Measurements from ENCODE around the gene LNX2. TPM values are rescaled to one million over a fixed set of nuclear protein-coding genes. Genes with fewer than 3 reads are reported as not detected.

The LNX2 gene
- total and polyA plus RNA-seq, 7 experiments from 2014 or later: 3.2 to 10.7 (median 4.5) TPM

GRCh38 chr13:27535546-27535945, 84.8 kb downstream of the LNX2 start:
- ChIA-PET POLR2A (no interaction called here), CTCF (no interaction called here)
- Mint-ChIP-seq H3K27me3 (peaks cover 0 to 15% (median 5%) of the 10 kb centered on the region in 5 donors), H3K27ac (no peak overlapping the region), H3K4me1 (peaks cover 0 to 12% (median 10%) of the 10 kb centered on the region in 7 donors), H3K36me3 (no peaks in the 10 kb centered on the region), H3K4me3 (no peak overlapping the region), H3K9me3 (no peaks in the 10 kb centered on the region)
- no peak overlapping the region for H3K4me3 ChIP-seq (ENCODE audit: low read length)
- no peaks in the 10 kb centered on the region for H3K27me3 ChIP-seq (ENCODE audit: control insufficient read depth in 2 of 2, insufficient read depth in 2 of 2, low read length in 2 of 2)
- no peaks in the 10 kb centered on the region for H3K9me3 ChIP-seq (ENCODE audit: control insufficient read depth in 2 of 3, low read length in 3 of 3)
- no peak overlapping the region for H3K27ac ChIP-seq (ENCODE audit: low read depth, low read length)
- intact Hi-C loops (cut with micrococcal nuclease): no loop called here
- ATAC-seq (no peak), DNase-seq (no peak)
- peaks cover 0 to 9% of the 10 kb centered on the region in 2 donors for H3K4me1 ChIP-seq (ENCODE audit: control insufficient read depth in 2 of 2, insufficient read depth in 2 of 2, low read length in 2 of 2)
- H3K36me3 ChIP-seq (ENCODE audit: control insufficient read depth in 2 of 3, insufficient read depth in 3 of 3, low read length in 3 of 3): no peaks in the 10 kb centered on the region

- POLR2A ChIA-PET: interaction anchor here (0.6 kb wide), 1 partner anchor 112 kb away, joined by 3 read pairs; no protein-coding TSS in a partner anchor
- Histone ChIP-seq H3K27ac (ENCODE audit: low read depth, low read length) (no peak overlapping the region), H3K4me3 (ENCODE audit: low read length) (no peak overlapping the region), H3K9me3 (ENCODE audit: control insufficient read depth in 2 of 3, low read length in 3 of 3) (no peaks in the 10 kb centered on the region), H3K4me1 (ENCODE audit: control insufficient read depth in 2 of 2, insufficient read depth in 2 of 2, low read length in 2 of 2) (peaks cover 0 to 9% of the 10 kb centered on the region in 2 donors), H3K36me3 (ENCODE audit: control insufficient read depth in 2 of 3, insufficient read depth in 3 of 3, low read length in 3 of 3) (no peaks in the 10 kb centered on the region), H3K27me3 (ENCODE audit: control insufficient read depth in 2 of 2, insufficient read depth in 2 of 2, low read length in 2 of 2) (no peaks in the 10 kb centered on the region)
- no peak for ATAC-seq
- Mint-ChIP-seq H3K4me3 (no peak overlapping the region), H3K36me3 (no peaks in the 10 kb centered on the region), H3K27me3 (peaks cover 0 to 17% (median 5%) of the 10 kb centered on the region in 5 donors), H3K4me1 (peaks cover 0 to 12% (median 10%) of the 10 kb centered on the region in 7 donors), H3K27ac (no peak overlapping the region), H3K9me3 (no peaks in the 10 kb centered on the region)
- DNase-seq: no peak
- CTCF ChIA-PET: interaction anchor here (0.5 kb wide), 1 partner anchor 1262 kb away, joined by 8 read pairs; no protein-coding TSS in a partner anchor
- intact Hi-C loops (cut with micrococcal nuclease): loop anchor here in 1 of 2 donors (5.0 kb wide), 1 partner anchor 83 kb away; the partner anchor contains the start of gene MTIF3
Measured at GRCh38 chr13:27534981-27535380, 85.3 kb downstream of the LNX2 start.

GRCh38 chr13:27534108-27534980, 86.0 kb downstream of the LNX2 start:
- DNase-seq: no peak
- H3K4me3 Mint-ChIP-seq: no peak overlapping the region
- intact Hi-C loops (cut with micrococcal nuclease): loop anchor here in 1 of 2 donors (5.0 kb wide), 1 partner anchor 82 kb away; the partner anchor contains the start of gene MTIF3
- H3K9me3 Mint-ChIP-seq: no peaks in the 10 kb centered on the region
- peaks cover 0 to 12% (median 10%) of the 10 kb centered on the region in 7 donors for H3K4me1 Mint-ChIP-seq
- Histone ChIP-seq H3K36me3 (ENCODE audit: control insufficient read depth in 2 of 3, insufficient read depth in 3 of 3, low read length in 3 of 3) (no peaks in the 10 kb centered on the region), H3K27me3 (ENCODE audit: control insufficient read depth in 2 of 2, insufficient read depth in 2 of 2, low read length in 2 of 2) (no peaks in the 10 kb centered on the region), H3K4me3 (ENCODE audit: low read length) (no peak overlapping the region), H3K9me3 (ENCODE audit: control insufficient read depth in 2 of 3, low read length in 3 of 3) (no peaks in the 10 kb centered on the region), H3K4me1 (ENCODE audit: control insufficient read depth in 2 of 2, insufficient read depth in 2 of 2, low read length in 2 of 2) (peaks cover 0 to 9% of the 10 kb centered on the region in 2 donors), H3K27ac (ENCODE audit: low read depth, low read length) (no peak overlapping the region)
- no peaks in the 10 kb centered on the region for H3K36me3 Mint-ChIP-seq
- ChIA-PET POLR2A (interaction anchor here (0.6 kb wide), 1 partner anchor 112 kb away, joined by 3 read pairs; no protein-coding TSS in a partner anchor), CTCF (interaction anchor here (0.5 to 0.6 kb wide), 2 partner anchors 381 to 1262 kb away, joined by 4 to 8 read pairs; no protein-coding TSS in a partner anchor)
- no peak for ATAC-seq
- H3K27me3 Mint-ChIP-seq: peaks cover 0 to 17% (median 5%) of the 10 kb centered on the region in 5 donors
- peak overlapping the region in 1 of 9 donors; percentile 3 for H3K27ac Mint-ChIP-seq

GRCh38 chr13:27533155-27533643, 87.1 kb downstream of the LNX2 start:
- Mint-ChIP-seq H3K27ac (no peak overlapping the region), H3K27me3 (peaks cover 0 to 17% (median 5%) of the 10 kb centered on the region in 5 donors), H3K4me3 (peak overlapping the region in 6 of 10 donors; percentile 26 to 52 (median 44)), H3K9me3 (peaks cover 0 to 6% (median 0%) of the 10 kb centered on the region in 11 donors), H3K36me3 (peaks cover 0 to 1% (median 0%) of the 10 kb centered on the region in 5 donors), H3K4me1 (peaks cover 0 to 12% (median 10%) of the 10 kb centered on the region in 7 donors)
- Histone ChIP-seq H3K27me3 (ENCODE audit: control insufficient read depth in 2 of 2, insufficient read depth in 2 of 2, low read length in 2 of 2) (no peaks in the 10 kb centered on the region), H3K9me3 (ENCODE audit: control insufficient read depth in 2 of 3, low read length in 3 of 3) (no peaks in the 10 kb centered on the region), H3K4me1 (ENCODE audit: control insufficient read depth in 2 of 2, insufficient read depth in 2 of 2, low read length in 2 of 2) (peaks cover 0 to 9% of the 10 kb centered on the region in 2 donors), H3K27ac (ENCODE audit: low read depth, low read length) (no peak overlapping the region), H3K36me3 (ENCODE audit: control insufficient read depth in 2 of 3, insufficient read depth in 3 of 3, low read length in 3 of 3) (no peaks in the 10 kb centered on the region), H3K4me3 (ENCODE audit: low read length) (no peak overlapping the region)
- POLR2A ChIA-PET: no interaction called here
- intact Hi-C loops (cut with micrococcal nuclease): loop anchor here (1.0 to 5.0 kb wide), 7 partner anchors 81 to 293 kb away; partner anchors contain the start of genes LNX2 (in 2 of the 2), MTIF3 (in 1 of the 2) and POLR1D (in 1 of the 2)
- DNase-seq (peak in 7 of 9 donors; percentile 17 to 51 (median 42)), ATAC-seq (peak; percentile 83)
- CTCF ChIA-PET: interaction anchor here (0.8 to 1.2 kb wide), 5 partner anchors 10 to 296 kb away, joined by 3 to 6 read pairs (median 4); no protein-coding TSS in a partner anchor

- peaks cover 10 to 17% (median 15%) of the 10 kb centered on the region in 5 donors for H3K27me3 Mint-ChIP-seq
- DNase-seq (no peak), ATAC-seq (no peak)
- Histone ChIP-seq H3K36me3 (ENCODE audit: control insufficient read depth in 2 of 3, insufficient read depth in 3 of 3, low read length in 3 of 3) (no peaks in the 10 kb centered on the region), H3K27ac (ENCODE audit: low read depth, low read length) (no peak overlapping the region), H3K9me3 (ENCODE audit: control insufficient read depth in 2 of 3, low read length in 3 of 3) (no peaks in the 10 kb centered on the region), H3K4me3 (ENCODE audit: low read length) (no peak overlapping the region), H3K27me3 (ENCODE audit: control insufficient read depth in 2 of 2, insufficient read depth in 2 of 2, low read length in 2 of 2) (no peaks in the 10 kb centered on the region), H3K4me1 (ENCODE audit: control insufficient read depth in 2 of 2, insufficient read depth in 2 of 2, low read length in 2 of 2) (peaks cover 0 to 9% of the 10 kb centered on the region in 2 donors)
- ChIA-PET CTCF (no interaction called here), POLR2A (interaction anchor here (0.6 kb wide), 1 partner anchor 79 kb away, joined by 3 read pairs; no protein-coding TSS in a partner anchor)
- H3K4me1 Mint-ChIP-seq: peaks cover 0 to 12% (median 10%) of the 10 kb centered on the region in 7 donors
- H3K36me3 Mint-ChIP-seq: peaks cover 0 to 3% (median 0%) of the 10 kb centered on the region in 5 donors
- no peak overlapping the region for H3K4me3 Mint-ChIP-seq
- intact Hi-C loops (cut with micrococcal nuclease): no loop called here
- no peak overlapping the region for H3K27ac Mint-ChIP-seq
- peaks cover 0 to 7% (median 0%) of the 10 kb centered on the region in 11 donors for H3K9me3 Mint-ChIP-seq
Measured at GRCh38 chr13:27528908-27529307, 91.4 kb downstream of the LNX2 start.

- Histone ChIP-seq H3K4me3 (ENCODE audit: low read length) (no peak overlapping the region), H3K27ac (ENCODE audit: low read depth, low read length) (no peak overlapping the region), H3K36me3 (ENCODE audit: control insufficient read depth in 2 of 3, insufficient read depth in 3 of 3, low read length in 3 of 3) (no peaks in the 10 kb centered on the region), H3K27me3 (ENCODE audit: control insufficient read depth in 2 of 2, insufficient read depth in 2 of 2, low read length in 2 of 2) (no peaks in the 10 kb centered on the region), H3K4me1 (ENCODE audit: control insufficient read depth in 2 of 2, insufficient read depth in 2 of 2, low read length in 2 of 2) (no peaks in the 10 kb centered on the region), H3K9me3 (ENCODE audit: control insufficient read depth in 2 of 3, low read length in 3 of 3) (no peaks in the 10 kb centered on the region)
- H3K27ac Mint-ChIP-seq: no peak overlapping the region
- intact Hi-C loops (cut with micrococcal nuclease): no loop called here
- H3K36me3 Mint-ChIP-seq: peaks cover 0 to 3% (median 0%) of the 10 kb centered on the region in 5 donors
- no peak overlapping the region for H3K4me3 Mint-ChIP-seq
- DNase-seq (no peak), ATAC-seq (no peak)
- ChIA-PET CTCF (no interaction called here), POLR2A (no interaction called here)
- H3K27me3 Mint-ChIP-seq: peaks cover 0 to 15% (median 11%) of the 10 kb centered on the region in 5 donors
- peaks cover 0 to 5% (median 0%) of the 10 kb centered on the region in 7 donors for H3K4me1 Mint-ChIP-seq
- H3K9me3 Mint-ChIP-seq: peaks cover 0 to 7% (median 0%) of the 10 kb centered on the region in 11 donors
Measured at GRCh38 chr13:27526516-27526915, 93.8 kb downstream of the LNX2 start.

Measured in naive thymus-derived CD4-positive, alpha-beta T cell (primary cell).